Caco-2 (cell line): ENCODE results near the gene DAGLB. TPM values are rescaled to one million over a fixed set of nuclear protein-coding genes. Genes with fewer than 3 reads are reported as not detected.
"Not testable (repeated sequence)": the region's sequence is repeated elsewhere in the genome, so short reads cannot be mapped to it uniquely, and the experiment has no call there.

ENCODE experiments used
- BruUV-seq: library from RNA; stranded (reverse); fragments of 400-500 nt; replicated peaks from 2 replicates; lab custom pipeline; 2021; lab: Mats Ljungman, UMichigan
- CTCF ChIA-PET: fragments of 300-600 bp; sonication (Branson Sonifier 250); formaldehyde crosslinking; loops from one replicate; lab custom pipeline; 2022; ENCODE audit warnings: antibody characterized with exemption; lab: Charles Lee
- POLR2A ChIA-PET: fragments of 300-600 bp; sonication (Branson Sonifier 250); formaldehyde crosslinking; loops from one replicate; lab custom pipeline; 2022; ENCODE audit warnings: antibody characterized with exemption; lab: Charles Lee
- DNase-seq, 2 experiments: peaks; one replicate each; pipeline versions ENCODE4 v3.0.0 to v3.0.0-alpha.2; 2020 to 2022
- H3K27me3 ChIP-seq: replicated peaks from 2 replicates; pipeline ENCODE4 v1.6.0; 2011; ENCODE audit warnings: low read length; ENCODE audit not compliant: control insufficient read depth, insufficient read depth
- H3K36me3 ChIP-seq: 2 replicates; pipeline ENCODE4 v1.5.1; 2011; ENCODE audit warnings: low read length; ENCODE audit not compliant: control insufficient read depth, insufficient read depth
- H3K4me1 ChIP-seq: fragments of 250-450 bp; sonication (Bioruptor Pico); 2 replicates; pipeline ENCODE4 v1.5.1; 2020; ENCODE audit warnings: mild to moderate bottlenecking
- H3K4me3 ChIP-seq: 2 replicates; pipeline ENCODE4 v1.5.1; 2011; ENCODE audit warnings: low read depth, mild to moderate bottlenecking, control low read depth, low read length
- H3K9me3 ChIP-seq: fragments of 250-450 bp; sonication (Bioruptor Pico); 2 replicates; pipeline ENCODE4 v1.5.1; 2020; ENCODE audit warnings: mild to moderate bottlenecking, moderate library complexity
- H3K27ac Mint-ChIP-seq: one replicate; pipeline ENCODE4 v1.8.0; 2022; ENCODE audit warnings: mixed read lengths; ENCODE audit not compliant: unreplicated experiment
- H3K27me3 Mint-ChIP-seq: one replicate; pipeline ENCODE4 v1.8.0; 2022; ENCODE audit warnings: mixed read lengths; ENCODE audit not compliant: insufficient read depth, unreplicated experiment
- H3K36me3 Mint-ChIP-seq: one replicate; pipeline ENCODE4 v1.8.0; 2022; ENCODE audit warnings: mild to moderate bottlenecking, mixed read lengths; ENCODE audit not compliant: insufficient read depth, unreplicated experiment
- H3K4me1 Mint-ChIP-seq: one replicate; pipeline ENCODE4 v1.8.0; 2022; ENCODE audit warnings: low read depth, mixed read lengths; ENCODE audit not compliant: unreplicated experiment
- H3K4me3 Mint-ChIP-seq: one replicate; pipeline ENCODE4 v1.8.0; 2022; ENCODE audit warnings: mild to moderate bottlenecking, moderate library complexity, mixed read lengths; ENCODE audit not compliant: unreplicated experiment
- H3K9me3 Mint-ChIP-seq: one replicate; pipeline ENCODE4 v1.8.0; 2022; ENCODE audit warnings: mixed read lengths; ENCODE audit not compliant: unreplicated experiment
- intact Hi-C: fragments of 100-400 bp; cut with micrococcal nuclease; formaldehyde crosslinking; loops from one replicate; pipeline ENCODE4 v1.10.0; 2022; ENCODE audit not compliant: unreplicated experiment
- total RNA-seq: library from RNA; stranded (reverse); gene quantifications from 2 replicates; pipeline ENCODE4 v1.2.3, GENCODE V29; 2022
- TF ChIP-seq, protein P1 (sequence below), 2 experiments: fragments of 200-600 bp in 1 of 2; IDR thresholded peaks; 1 replicate in 1 of 2; 2 replicates in 1 of 2; pipeline versions ENCODE4 v1.5.1 to v1.8.0; 2011 to 2022; ENCODE audit warnings: antibody characterized with exemption in 1 of 2, control low read depth in 1 of 2, inconsistent platforms in 1 of 2, low read depth in 1 of 2, low read length in 1 of 2, mild to moderate bottlenecking in 1 of 2, moderate library complexity in 1 of 2; ENCODE audit not compliant: insufficient read depth in 1 of 2, severe bottlenecking in 1 of 2, unreplicated experiment in 1 of 2

Gene DAGLB
- total RNA-seq, 1 experiment from 2014 or later = 25.8 TPM

DNA sequence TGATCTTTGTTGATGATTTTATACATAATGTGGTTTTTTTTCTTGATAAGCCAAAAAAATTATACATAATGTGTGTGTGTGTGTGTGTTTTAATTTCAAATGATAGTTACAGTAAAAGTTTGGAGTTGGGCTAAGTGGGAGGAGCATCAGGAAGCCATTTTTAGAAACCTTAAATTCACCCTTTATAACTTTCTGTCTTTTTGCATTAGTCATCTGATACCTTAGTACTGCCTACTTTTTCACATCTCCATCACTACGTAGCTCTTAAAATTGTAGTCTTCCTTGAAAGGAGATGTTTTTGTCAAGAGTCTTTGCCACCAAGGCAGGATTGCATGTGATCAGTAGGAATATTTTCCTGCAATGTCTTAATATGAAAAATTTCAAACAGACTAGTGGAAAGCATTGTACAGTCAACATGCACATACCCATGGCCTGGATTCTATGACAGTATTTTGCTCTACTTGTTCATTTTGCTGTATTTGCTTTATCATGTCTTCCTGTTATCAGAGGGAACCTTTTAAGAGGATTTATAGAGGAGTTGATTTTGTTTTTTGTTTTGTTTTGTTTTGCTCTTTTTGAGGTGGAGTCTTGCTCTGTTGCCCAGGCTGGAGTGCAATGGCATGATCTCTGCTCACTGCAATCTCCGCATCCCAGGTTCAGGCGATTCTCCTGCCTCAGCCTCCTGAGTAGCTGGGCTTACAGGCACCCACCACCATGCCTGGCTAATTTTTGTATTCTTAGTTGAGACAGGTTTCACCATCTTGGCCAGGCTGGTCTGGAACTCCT, 67.3 kb downstream of the DAGLB start:
- no peak overlapping the region for H3K4me3 ChIP-seq
- POLR2A ChIA-PET = no interaction called here
- no peaks in the 10 kb centered on the region for H3K36me3 ChIP-seq
- DNase-seq = no peak
- H3K27me3 Mint-ChIP-seq = no peaks in the 10 kb centered on the region
- peaks cover 18% of the 10 kb centered on the region for H3K4me1 Mint-ChIP-seq
- no peaks in the 10 kb centered on the region for H3K9me3 Mint-ChIP-seq
- no peaks in the 10 kb centered on the region for H3K27me3 ChIP-seq
- intact Hi-C loops = loop anchor here (10.0 kb wide), 1 partner anchor 54 kb away; no protein-coding TSS in a partner anchor
- TF ChIP-seq, protein P1, sequence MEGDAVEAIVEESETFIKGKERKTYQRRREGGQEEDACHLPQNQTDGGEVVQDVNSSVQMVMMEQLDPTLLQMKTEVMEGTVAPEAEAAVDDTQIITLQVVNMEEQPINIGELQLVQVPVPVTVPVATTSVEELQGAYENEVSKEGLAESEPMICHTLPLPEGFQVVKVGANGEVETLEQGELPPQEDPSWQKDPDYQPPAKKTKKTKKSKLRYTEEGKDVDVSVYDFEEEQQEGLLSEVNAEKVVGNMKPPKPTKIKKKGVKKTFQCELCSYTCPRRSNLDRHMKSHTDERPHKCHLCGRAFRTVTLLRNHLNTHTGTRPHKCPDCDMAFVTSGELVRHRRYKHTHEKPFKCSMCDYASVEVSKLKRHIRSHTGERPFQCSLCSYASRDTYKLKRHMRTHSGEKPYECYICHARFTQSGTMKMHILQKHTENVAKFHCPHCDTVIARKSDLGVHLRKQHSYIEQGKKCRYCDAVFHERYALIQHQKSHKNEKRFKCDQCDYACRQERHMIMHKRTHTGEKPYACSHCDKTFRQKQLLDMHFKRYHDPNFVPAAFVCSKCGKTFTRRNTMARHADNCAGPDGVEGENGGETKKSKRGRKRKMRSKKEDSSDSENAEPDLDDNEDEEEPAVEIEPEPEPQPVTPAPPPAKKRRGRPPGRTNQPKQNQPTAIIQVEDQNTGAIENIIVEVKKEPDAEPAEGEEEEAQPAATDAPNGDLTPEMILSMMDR (IDR thresholded peaks at IDR 0.05; ENCODE audit: insufficient read depth in 1 of 2, low read depth in 1 of 2, low read length in 1 of 2, severe bottlenecking in 1 of 2, unreplicated experiment in 1 of 2) = no peak
- no peak overlapping the region for H3K27ac Mint-ChIP-seq
- peaks cover 50% of the 10 kb centered on the region for H3K4me1 ChIP-seq
- H3K36me3 Mint-ChIP-seq = peaks cover 67% of the 10 kb centered on the region
- H3K4me3 Mint-ChIP-seq = no peak overlapping the region
- BruUV-seq = no TSS peak
- no peaks in the 10 kb centered on the region for H3K9me3 ChIP-seq
- CTCF ChIA-PET = no interaction called here

DNA sequence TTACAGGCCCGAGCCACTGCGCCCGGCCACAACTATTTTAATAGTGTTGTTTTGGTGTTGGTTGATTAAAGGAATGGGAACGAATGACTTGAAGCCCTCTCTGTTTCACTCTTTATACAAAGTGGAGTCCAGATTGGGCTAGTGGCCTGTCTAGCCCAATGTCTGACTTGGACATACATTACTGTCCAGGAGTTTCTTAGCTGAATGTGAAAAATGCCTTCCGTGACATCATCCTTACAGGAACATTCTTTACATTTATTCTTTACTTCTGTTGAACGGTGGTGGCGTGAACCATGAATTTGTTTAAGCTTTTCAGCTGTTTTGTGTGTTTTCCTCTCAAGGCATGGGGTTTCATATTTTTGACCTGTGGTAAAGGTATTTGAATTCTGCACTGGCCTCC, 67.9 kb downstream of the DAGLB start:
- Histone ChIP-seq H3K36me3 (no peaks in the 10 kb centered on the region), H3K4me3 (no peak overlapping the region), H3K27me3 (no peaks in the 10 kb centered on the region), H3K4me1 (peaks cover 46% of the 10 kb centered on the region), H3K9me3 (no peaks in the 10 kb centered on the region)
- no peak overlapping the region for H3K27ac Mint-ChIP-seq
- intact Hi-C loops = loop anchor here (10.0 kb wide), 1 partner anchor 55 kb away; no protein-coding TSS in a partner anchor
- DNase-seq = no peak
- H3K4me1 Mint-ChIP-seq = peaks cover 14% of the 10 kb centered on the region
- no peaks in the 10 kb centered on the region for H3K9me3 Mint-ChIP-seq
- no peak overlapping the region for H3K4me3 Mint-ChIP-seq
- no TSS peak for BruUV-seq
- ChIA-PET POLR2A (no interaction called here), CTCF (no interaction called here)
- TF ChIP-seq, protein P1 (IDR thresholded peaks at IDR 0.05; ENCODE audit: insufficient read depth in 1 of 2, low read depth in 1 of 2, low read length in 1 of 2, severe bottlenecking in 1 of 2, unreplicated experiment in 1 of 2) = no peak
- H3K27me3 Mint-ChIP-seq = no peaks in the 10 kb centered on the region
- H3K36me3 Mint-ChIP-seq = peaks cover 63% of the 10 kb centered on the region

DNA sequence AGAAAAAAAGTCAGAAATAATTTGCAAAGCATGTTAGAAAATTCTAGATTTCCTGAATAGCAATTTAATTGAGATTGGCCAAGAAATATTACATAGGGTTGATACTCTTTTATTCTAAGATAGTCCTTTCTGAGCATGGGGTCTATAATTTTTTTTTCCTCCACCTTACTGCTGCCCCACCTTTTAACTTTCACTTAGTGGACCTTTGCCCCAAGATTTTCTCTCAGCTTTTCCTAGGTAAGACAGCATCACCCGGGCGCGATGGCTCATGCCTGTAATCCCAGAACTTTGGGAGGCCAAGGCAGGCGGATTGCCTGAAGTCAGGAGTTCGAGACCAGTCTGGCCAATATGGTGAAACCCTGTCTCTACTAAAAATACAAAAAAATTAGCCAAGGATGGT, 69.2 kb downstream of the DAGLB start:
- CTCF ChIA-PET, POLR2A ChIA-PET: not testable (repeated sequence)
- peaks cover 13% of the 10 kb centered on the region for H3K4me1 Mint-ChIP-seq

More for the DNA sequence above, 69.2 kb downstream of the DAGLB start:
- H3K9me3 Mint-ChIP-seq, H3K27ac Mint-ChIP-seq, BruUV-seq, H3K27me3 ChIP-seq, DNase-seq, H3K36me3 ChIP-seq, H3K4me3 ChIP-seq, H3K9me3 ChIP-seq, intact Hi-C loops, H3K27me3 Mint-ChIP-seq, H3K4me3 Mint-ChIP-seq: not testable (repeated sequence)
- H3K36me3 Mint-ChIP-seq = peaks cover 70% of the 10 kb centered on the region
- H3K4me1 ChIP-seq = peaks cover 34% of the 10 kb centered on the region
